HG02571 (cell line): ENCODE results near the gene GLRA2.

Source experiments
- ATAC-seq: cut with Tn5 transposase; IDR thresholded peaks from one replicate; pipeline ENCODE4 v1.9.1; 2021; ENCODE audit warnings: mild to moderate bottlenecking, moderate library complexity; ENCODE audit not compliant: unreplicated experiment

The GLRA2 gene

GRCh38 chrX:14694611-14695010, 165.3 kb downstream of the GLRA2 start:
- ATAC-seq: no peak

GRCh38 chrX:14697451-14697850, 168.1 kb downstream of the GLRA2 start:
- ATAC-seq: no peak

DNA sequence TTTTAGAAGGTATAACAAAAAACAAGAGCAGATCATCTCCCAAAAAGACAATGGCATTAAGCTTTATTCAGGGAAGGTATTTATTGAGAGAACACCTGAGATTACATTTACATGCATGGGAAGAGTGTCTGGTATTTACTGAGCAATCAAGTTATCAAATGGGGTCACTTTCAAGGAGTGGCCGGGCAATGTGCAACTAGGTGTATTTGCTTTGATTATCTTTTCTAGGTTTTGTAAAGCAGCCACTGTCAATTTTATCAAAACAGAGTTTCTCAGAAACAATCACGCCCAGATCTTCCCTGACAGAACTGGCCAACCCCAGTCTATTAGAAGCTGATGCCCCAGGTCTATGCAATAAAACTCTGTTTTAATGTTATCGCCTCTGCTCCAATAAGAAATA, 169.5 kb downstream of the GLRA2 start:
- no peak for ATAC-seq

DNA sequence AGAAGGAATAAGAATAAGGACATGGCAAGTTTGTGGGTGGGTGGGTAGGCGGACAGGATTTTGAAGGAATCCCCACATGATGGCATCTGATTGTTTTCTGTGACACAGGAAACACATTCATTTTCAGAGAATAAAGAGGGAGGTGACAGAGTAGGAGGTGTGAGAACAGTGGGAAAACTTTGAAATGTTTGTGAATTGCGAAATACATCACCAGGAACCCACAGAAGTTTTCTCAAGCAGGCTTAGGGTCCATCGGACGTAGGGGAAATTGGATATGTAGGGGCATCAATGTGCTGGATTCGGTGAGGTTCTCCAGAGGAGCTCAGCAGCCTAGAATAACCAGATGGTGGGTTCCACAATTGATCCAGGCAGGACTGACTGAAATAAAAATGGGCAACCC, 171.6 kb downstream of the GLRA2 start:
- ATAC-seq: no peak

GRCh38 chrX:14702145-14702544, 172.8 kb downstream of the GLRA2 start:
- ATAC-seq: no peak

DNA sequence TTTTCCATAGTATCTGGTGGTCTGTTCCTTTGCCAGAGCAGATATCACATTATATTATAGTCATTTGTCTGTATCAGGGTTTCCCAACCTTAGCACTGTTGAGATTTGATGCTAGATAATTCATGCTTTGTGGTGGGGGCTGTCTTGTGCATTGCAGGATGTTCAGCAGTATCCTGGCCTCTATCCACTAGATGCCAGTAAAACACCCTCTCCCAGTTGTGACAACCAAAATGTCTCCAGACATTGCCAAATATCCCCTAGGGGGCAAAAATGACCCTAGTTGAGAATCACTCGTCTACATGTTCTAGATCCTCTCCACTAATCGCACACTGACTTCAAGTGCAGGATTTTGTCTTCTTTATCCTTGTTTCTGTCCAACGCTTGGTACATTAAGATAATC, 182.8 kb downstream of the GLRA2 start:
- no peak for ATAC-seq

DNA sequence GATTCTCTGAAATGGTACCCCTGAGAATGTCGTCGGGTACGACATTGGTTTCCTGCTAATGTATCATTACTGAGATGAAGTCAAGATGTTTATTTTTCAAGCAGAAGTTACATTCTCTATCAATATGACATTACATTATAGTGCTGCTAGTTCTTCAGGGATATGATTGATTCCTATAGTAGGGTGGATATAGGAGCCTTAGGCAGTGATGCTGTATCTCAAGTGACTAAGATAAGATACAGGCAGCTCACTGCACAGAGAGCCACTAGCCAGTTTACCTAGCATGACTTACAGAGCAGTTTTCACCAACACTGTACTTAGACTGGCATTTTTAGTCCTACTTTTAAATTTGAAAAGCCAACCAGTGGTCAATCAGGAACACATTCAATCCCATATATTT, 188.6 kb downstream of the GLRA2 start:
- no peak for ATAC-seq

GRCh38 chrX:14718403-14718802, 189.1 kb downstream of the GLRA2 start:
- no peak for ATAC-seq

DNA sequence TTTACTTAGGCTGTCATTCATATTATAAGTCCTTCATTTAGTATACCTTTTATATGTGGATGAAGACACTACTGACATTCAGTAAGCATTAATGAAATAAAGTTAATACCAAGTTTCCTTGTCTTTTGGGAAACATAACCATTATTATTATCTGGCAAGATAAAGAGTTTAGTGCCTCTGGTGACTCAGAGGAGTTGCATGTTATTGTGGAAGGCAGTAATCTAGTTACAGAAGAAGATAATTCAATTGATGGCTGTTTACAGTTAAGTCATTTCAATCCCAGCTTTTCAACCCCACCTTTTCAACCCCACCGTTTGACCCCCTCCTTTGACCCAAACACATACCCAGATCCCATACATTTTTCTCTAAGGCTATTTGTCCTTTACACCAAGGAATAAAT, 199.7 kb downstream of the GLRA2 start:
- no peak for ATAC-seq

GRCh38 chrX:14738643-14739042, 209.3 kb downstream of the GLRA2 start:
- ATAC-seq: no peak

DNA sequence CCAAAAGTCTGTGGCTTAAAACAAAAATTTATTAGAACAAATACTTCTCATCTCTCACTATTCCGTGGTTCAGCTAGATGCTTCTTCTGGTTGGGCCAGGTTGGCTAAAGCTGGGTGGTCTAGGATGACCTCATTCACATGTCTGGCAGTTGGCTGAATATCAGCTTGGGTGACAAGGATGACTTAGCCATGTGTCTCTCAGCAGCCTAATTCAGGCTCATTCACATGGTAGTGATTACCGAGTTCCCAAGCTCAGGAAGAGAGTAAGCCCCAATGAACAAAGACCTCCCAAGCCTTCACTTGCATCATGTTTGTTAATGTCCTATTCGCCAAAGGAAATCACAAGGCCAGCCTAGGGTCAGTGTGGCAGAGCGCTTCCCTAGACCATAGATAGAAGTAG, 224.1 kb downstream of the GLRA2 start:
- no peak for ATAC-seq

DNA sequence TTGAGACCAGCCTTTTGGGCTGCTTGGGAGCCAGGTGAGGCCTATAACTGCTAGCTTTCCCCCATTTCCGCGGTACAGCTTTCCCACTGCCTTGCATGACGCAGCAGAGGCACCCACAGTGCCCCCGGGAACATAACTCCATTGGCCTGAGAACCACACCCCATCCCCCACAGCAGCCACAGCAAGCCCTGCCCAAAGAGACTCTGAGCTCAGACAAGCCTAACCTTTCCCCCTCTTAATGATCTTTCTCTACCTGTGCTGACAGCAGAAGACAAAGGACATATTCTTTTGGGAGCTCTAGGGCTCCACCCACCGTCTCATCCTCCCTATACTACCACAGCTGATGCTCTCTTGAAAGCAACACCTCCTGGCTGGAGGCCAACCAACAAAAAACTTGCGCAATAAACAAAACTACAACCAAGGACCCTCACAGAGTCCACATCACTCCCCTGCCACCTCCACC, 228.7 kb downstream of the GLRA2 start:
- ATAC-seq: no peak

DNA sequence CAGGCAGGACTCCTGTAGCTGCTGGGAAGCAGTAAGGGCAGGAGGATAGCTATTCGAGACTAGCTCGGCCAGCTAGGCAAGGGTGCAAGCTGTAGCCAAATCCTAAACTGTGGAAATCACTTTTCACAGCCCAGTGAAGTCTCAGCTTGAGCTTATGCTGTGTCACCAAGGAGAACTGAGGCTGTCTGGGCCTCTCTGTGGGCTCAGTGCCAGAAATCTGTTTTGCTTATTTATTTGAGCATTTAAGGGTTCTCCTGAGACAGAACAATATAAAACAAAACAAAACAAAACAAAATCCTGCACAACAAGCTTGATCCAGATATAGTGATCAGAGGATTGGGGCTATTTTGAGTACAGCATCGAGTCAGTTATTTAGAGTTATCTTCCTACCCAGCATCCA, 246.1 kb downstream of the GLRA2 start:
- no peak for ATAC-seq

DNA sequence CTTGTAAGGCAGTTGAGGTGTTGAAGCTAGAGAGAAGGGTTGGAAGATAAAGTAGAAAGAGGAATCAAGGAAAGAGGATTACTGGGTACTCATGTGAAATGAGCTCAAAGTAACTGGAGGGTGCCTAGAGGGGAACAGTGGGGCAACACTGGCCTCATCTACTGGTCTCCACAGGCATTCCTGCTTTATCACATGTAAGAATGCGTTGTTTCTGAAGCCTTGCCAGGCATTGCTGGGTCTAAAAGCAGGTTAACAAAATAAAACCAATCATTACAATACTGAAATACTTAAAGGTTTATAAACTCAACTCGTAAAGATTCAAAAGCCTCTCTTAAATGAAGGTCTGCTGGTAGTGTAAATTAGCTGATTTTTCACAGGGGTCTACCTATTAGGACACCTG, 247.6 kb downstream of the GLRA2 start:
- ATAC-seq: no peak

DNA sequence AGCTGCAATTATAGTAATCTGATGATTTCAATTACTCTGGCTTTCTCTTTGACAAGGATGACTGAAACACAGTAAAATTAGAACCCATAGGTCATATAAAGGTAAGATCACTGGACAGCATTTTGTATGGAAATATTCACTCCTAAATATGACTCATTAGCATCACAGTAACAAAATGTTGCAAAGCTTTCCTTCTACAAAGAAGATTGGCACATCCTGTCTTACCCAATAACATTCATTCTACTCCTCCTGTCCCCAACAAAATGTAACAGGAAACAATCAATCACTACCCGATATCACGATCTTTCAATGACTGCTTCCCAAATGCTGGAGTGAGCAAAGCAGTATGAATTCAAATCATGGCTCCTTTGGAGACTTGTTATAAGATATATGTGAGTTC, 248.2 kb downstream of the GLRA2 start:
- no peak for ATAC-seq

DNA sequence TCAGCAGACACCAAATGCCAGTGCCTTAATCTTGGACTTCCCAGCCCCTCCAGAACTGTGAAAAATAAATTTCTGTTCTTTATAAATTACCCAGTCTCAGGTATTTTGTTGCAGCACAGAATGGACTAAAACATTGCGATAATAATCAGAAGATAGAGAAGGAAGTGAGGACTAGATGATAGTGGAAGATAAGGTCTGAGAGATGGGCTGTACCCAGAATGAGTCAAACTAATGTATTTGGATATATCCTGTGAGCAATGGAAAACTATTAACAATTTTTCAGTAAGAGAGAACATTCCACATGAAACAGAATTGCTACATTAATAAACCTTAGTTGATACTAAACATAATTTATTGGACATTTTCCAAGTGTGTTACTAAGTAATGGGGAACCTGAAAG, 250.2 kb downstream of the GLRA2 start:
- no peak for ATAC-seq
